ENCODE measurements around the gene PTDSS2. TPM values are rescaled to one million over a fixed set of nuclear protein-coding genes. Genes with fewer than 3 reads are reported as not detected.

Gene PTDSS2
- total RNA-seq, 1 donor from 2014 or later = 185 TPM

DNA sequence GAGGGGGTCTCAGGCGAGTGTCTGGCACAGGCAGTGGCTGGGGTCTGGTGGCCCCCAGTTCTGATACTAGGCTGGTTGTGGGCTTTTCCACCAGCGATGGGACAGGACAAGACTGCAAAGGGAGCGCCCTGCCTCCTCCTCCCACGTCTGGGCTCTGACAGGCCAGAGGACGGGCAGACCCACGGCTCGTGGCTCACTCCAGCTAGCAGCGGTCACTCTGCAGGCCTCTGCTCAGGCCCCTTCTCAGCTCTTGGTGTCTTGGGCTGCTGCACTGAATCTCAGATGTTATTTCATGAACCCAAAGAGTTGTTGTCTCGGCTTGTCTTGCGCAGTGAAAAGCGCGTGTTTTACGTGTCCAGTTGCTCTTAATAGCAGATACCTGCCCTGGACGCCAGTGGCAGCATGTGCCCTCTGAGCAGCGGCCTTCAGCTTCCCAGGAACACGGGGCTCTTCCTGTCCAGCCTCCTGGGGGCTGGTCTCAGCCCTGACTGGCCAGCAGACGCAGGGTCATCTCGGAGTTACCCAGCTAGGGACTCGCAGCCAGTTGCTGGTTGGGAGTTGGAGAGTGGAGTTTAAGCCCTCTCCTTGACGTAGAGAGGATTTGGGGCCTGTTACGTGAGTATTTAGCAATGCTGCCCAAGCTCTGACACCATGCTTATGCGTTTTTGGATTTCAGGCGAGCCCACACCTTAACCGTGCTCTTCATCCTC lies 9.6 kb downstream of the PTDSS2 start:
- DNase-seq (ENCODE audit: low spot score in 2 of 2) = no peak

DNA sequence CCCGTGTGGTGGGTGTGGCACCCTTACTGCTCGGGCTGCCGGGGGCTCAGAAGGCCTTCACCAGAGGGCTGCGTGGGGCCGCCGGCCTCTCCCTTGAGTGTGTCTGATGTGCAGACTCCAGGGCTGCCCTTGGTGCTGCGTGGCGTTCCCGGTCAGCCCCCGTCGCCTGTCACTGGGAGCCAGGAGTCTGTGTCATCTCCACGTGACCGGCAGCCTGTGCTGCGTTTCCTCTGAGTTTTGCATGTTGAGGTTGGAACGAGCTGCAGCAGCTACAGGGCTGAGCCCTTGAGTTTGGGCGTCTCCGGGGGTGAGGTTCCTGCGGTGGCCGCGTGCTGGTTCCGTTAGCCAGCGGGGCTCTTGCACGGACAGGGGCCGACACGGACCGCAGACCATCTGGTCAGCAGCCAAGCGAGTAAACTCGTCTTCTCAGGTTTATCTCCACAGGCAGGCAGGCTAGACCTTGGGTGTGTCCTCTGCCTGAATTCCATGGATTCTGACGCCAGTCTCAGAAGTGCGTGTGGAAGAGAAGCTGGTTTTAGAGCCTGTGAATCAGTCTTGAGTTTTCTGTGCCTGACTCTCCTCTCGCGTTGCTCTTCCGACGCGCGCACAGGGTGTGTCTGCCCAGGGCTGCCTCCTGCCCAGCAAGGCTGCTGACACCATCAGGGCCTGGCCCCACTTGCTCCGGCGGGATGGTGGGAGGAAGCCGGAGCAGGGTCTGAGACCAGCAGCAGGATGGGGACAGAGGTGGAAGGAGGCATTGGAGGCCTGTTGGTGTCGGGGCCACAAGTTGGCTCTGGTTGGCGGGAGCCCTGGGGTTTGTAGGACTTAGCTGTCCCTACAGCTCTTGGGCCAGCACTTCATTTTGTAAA lies 10.5 kb downstream of the PTDSS2 start:
- intact Hi-C loops (cut with DNase I) = no loop called here
- peaks cover 7 to 21% of the 10 kb centered on the region in 2 donors for H3K36me3 ChIP-seq
- H3K4me3 ChIP-seq = no peak overlapping the region
- no peaks in the 10 kb centered on the region for H3K27me3 ChIP-seq
- no peak overlapping the region for H3K27ac ChIP-seq
- H3K4me1 ChIP-seq = no peaks in the 10 kb centered on the region
- TF ChIP-seq, protein P1, sequence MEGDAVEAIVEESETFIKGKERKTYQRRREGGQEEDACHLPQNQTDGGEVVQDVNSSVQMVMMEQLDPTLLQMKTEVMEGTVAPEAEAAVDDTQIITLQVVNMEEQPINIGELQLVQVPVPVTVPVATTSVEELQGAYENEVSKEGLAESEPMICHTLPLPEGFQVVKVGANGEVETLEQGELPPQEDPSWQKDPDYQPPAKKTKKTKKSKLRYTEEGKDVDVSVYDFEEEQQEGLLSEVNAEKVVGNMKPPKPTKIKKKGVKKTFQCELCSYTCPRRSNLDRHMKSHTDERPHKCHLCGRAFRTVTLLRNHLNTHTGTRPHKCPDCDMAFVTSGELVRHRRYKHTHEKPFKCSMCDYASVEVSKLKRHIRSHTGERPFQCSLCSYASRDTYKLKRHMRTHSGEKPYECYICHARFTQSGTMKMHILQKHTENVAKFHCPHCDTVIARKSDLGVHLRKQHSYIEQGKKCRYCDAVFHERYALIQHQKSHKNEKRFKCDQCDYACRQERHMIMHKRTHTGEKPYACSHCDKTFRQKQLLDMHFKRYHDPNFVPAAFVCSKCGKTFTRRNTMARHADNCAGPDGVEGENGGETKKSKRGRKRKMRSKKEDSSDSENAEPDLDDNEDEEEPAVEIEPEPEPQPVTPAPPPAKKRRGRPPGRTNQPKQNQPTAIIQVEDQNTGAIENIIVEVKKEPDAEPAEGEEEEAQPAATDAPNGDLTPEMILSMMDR (IDR thresholded peaks at IDR 0.05) = no peak
- no peak for DNase-seq (ENCODE audit: low spot score in 2 of 2)
- H3K9me3 ChIP-seq = no peaks in the 10 kb centered on the region

More for the DNA sequence above, 9.6 kb downstream of the PTDSS2 start:
- H3K36me3 ChIP-seq = peaks cover 7 to 17% of the 10 kb centered on the region in 2 donors
- no peaks in the 10 kb centered on the region for H3K9me3 ChIP-seq
- H3K27ac ChIP-seq = no peak overlapping the region
- H3K27me3 ChIP-seq = no peaks in the 10 kb centered on the region
- no peak overlapping the region for H3K4me3 ChIP-seq
- H3K4me1 ChIP-seq = no peaks in the 10 kb centered on the region
- TF ChIP-seq, protein P1 (IDR thresholded peaks at IDR 0.05) = no peak
- intact Hi-C loops (cut with DNase I) = no loop called here

DNA sequence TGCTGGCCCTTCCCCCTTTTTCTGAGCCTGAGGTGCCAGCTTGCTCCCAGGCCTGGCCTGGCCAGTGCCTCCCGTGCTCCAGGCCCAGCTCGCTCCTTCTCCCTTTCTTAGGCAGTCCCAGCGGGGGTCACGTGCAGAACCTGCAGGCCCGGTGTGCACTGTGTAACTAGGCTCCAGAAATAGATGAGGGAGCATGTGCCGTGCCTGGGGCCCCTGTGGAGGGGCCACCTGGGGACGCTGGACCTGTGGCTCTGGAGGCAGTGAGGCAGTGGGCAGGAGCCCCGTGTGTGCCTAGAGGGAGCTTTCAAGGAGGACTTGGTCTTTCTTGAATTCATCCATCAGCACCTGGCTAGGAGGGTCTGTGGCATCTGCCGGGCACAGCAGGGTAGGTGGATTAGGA lies 11.5 kb downstream of the PTDSS2 start:
- intact Hi-C loops (cut with DNase I) = no loop called here
- H3K4me1 ChIP-seq = no peaks in the 10 kb centered on the region
- no peak for DNase-seq (ENCODE audit: low spot score in 2 of 2)
- TF ChIP-seq, protein P1 (IDR thresholded peaks at IDR 0.05) = no peak
- H3K36me3 ChIP-seq = peaks cover 7 to 21% of the 10 kb centered on the region in 2 donors
- H3K27me3 ChIP-seq = no peaks in the 10 kb centered on the region
- no peak overlapping the region for H3K27ac ChIP-seq
- H3K9me3 ChIP-seq = no peaks in the 10 kb centered on the region
- no peak overlapping the region for H3K4me3 ChIP-seq

DNA sequence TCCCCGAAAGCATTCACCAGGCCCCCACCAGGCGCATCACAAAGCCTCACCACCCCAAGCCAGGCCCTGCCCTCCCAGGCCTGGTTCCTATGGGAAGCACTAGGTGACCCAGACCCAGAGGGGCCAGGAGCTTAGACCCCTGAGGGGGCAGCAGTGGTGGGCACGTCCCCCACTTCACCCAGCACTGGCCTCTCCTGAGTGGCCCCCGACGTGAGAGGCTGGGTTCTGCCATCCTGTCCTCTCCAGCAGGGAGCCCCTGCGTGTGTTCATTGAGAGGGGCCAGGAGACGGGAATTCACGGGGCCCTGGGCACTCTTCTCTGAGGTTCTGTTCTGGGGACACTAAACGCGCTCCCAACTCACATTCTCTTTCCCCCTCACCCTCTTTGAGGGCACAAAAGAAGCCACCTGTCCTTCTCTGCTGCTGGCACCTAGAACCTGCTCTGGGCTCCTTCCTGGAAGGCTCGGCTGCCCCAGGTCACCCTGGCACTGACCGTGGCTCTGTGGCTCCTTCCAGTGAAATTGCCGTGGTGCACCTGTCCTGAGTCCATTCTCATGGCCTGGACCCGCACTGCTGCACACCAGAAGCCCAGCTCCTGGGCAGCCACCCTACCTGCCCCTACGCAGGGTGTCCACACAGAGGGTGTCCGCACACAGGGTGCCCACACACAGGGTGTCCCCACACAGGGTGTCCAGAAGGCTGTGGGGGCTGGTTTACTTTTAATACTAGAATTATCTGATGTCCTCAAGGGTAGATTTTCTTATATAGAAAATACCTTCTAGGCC lies 12.2 kb downstream of the PTDSS2 start:
- peaks cover 7 to 21% of the 10 kb centered on the region in 2 donors for H3K36me3 ChIP-seq
- H3K27me3 ChIP-seq = no peaks in the 10 kb centered on the region
- TF ChIP-seq, protein P1 (IDR thresholded peaks at IDR 0.05) = no peak

DNA sequence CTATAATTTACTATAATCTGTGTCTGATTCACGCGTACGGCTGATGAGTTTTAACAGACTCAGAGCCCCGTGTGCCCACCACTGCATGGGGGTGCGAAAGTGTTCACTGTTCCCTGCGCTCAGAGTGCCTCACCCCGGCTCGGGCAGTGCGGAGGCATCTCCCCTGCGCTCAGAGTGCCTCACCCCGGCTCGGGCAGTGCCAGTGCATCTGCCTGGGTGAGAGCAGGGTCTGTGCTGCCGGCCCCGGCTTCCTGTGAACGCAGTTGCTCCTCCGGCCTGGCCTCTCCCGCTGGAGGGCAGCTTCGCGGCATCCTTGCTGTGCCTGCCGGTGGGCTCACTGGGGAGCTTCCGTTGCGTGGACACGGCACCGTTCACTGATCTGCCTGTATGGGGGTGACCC lies 14.2 kb downstream of the PTDSS2 start:
- intact Hi-C loops (cut with DNase I) = no loop called here
- Histone ChIP-seq H3K27ac (no peak overlapping the region), H3K9me3 (no peaks in the 10 kb centered on the region), H3K4me1 (peaks cover 0 to under 1% of the 10 kb centered on the region in 2 donors), H3K36me3 (peaks cover 7 to 21% of the 10 kb centered on the region in 2 donors), H3K27me3 (no peaks in the 10 kb centered on the region), H3K4me3 (no peak overlapping the region)
- TF ChIP-seq, protein P1 (IDR thresholded peaks at IDR 0.05) = no peak
- DNase-seq (ENCODE audit: low spot score in 2 of 2) = no peak

More for the DNA sequence above, 12.2 kb downstream of the PTDSS2 start:
- no peak overlapping the region for H3K4me3 ChIP-seq
- H3K9me3 ChIP-seq = no peaks in the 10 kb centered on the region
- intact Hi-C loops (cut with DNase I) = no loop called here
- H3K4me1 ChIP-seq = no peaks in the 10 kb centered on the region
- no peak for DNase-seq (ENCODE audit: low spot score in 2 of 2)
- H3K27ac ChIP-seq = no peak overlapping the region
